SU-DHL-6 (cell line): ENCODE results near the gene SH3RF3.

Source experiments
- H2AFZ ChIP-seq: fragments of 200-600 bp; sonication (generic); 2 replicates; pipeline ENCODE4 v1.6.1; 2014; ENCODE audit warnings: low read depth, mild to moderate bottlenecking, moderate library complexity, mixed read lengths, antibody characterized with exemption, low read length; ENCODE audit not compliant: severe bottlenecking
- H3F3A ChIP-seq: fragments of 200-600 bp; shearing (Covaris generic); 2 replicates; pipeline ENCODE4 v1.6.0; 2016; ENCODE audit warnings: antibody characterized with exemption, mild to moderate bottlenecking; ENCODE audit not compliant: insufficient read depth
- H3K27ac ChIP-seq: fragments of 200-600 bp; sonication (generic); 2 replicates; pipeline ENCODE4 v1.5.1; 2016; ENCODE audit warnings: low read depth, mild to moderate bottlenecking, low read length, moderate library complexity, mixed read lengths
- H3K27me3 ChIP-seq: fragments of 200-600 bp; sonication (generic), shearing (Covaris generic); 2 replicates; pipeline ENCODE4 v1.6.0; 2014; ENCODE audit warnings: mild to moderate bottlenecking, low read length
- H3K36me3 ChIP-seq: fragments of 200-600 bp; sonication (generic); 2 replicates; pipeline ENCODE4 v1.6.1; 2014; ENCODE audit warnings: mild to moderate bottlenecking, low read length, mixed read lengths
- H3K4me2 ChIP-seq: fragments of 300-600, 200-600 bp; shearing (Covaris generic), sonication (generic); 2 replicates; pipeline ENCODE4 v1.6.0; 2014; ENCODE audit warnings: low read length, low read depth, mild to moderate bottlenecking; ENCODE audit not compliant: poor library complexity, severe bottlenecking
- H3K4me3 ChIP-seq: fragments of 200-600 bp; sonication (generic); 2 replicates; pipeline ENCODE4 v1.5.1; 2014; ENCODE audit warnings: antibody characterized with exemption, low read length, mild to moderate bottlenecking, mixed read lengths; ENCODE audit not compliant: insufficient read depth, poor library complexity, severe bottlenecking
- H3K79me2 ChIP-seq: fragments of 200-600 bp; sonication (generic); 2 replicates; pipeline ENCODE4 v1.6.1; 2014; ENCODE audit warnings: mild to moderate bottlenecking, low read length, moderate library complexity; ENCODE audit not compliant: insufficient read depth
- H3K9ac ChIP-seq: fragments of 200-600 bp; sonication (generic); 2 replicates; pipeline ENCODE4 v1.7.0; 2014; ENCODE audit warnings: mild to moderate bottlenecking, low read length
- H3K9me2 ChIP-seq: fragments of 200-600 bp; sonication (generic); replicated peaks from 2 replicates; pipeline ENCODE4 v1.6.1; 2014; ENCODE audit warnings: low read length; ENCODE audit not compliant: insufficient read depth
- H3K9me3 ChIP-seq: fragments of 200-600 bp; sonication (generic); 2 replicates; pipeline ENCODE4 v1.6.1; 2014; ENCODE audit warnings: low read length, mixed read lengths; ENCODE audit not compliant: insufficient read depth
- H4K20me1 ChIP-seq: fragments of 200-600 bp; sonication (generic); 2 replicates; pipeline ENCODE4 v1.6.1; 2014; ENCODE audit warnings: low read depth, mild to moderate bottlenecking, antibody characterized with exemption, low read length, moderate library complexity, mixed read lengths
- EZH2phosphoT487 ChIP-seq: fragments of 200-600 bp; sonication (generic), shearing (Covaris generic); conservative IDR thresholded peaks from 2 replicates; pipeline ENCODE4 v1.6.1; 2018; ENCODE audit warnings: mild to moderate bottlenecking, antibody characterized with exemption, low read length, moderate library complexity, mixed read lengths
- TF ChIP-seq, protein P1 (sequence below): fragments of 200-600 bp; sonication (generic); IDR thresholded peaks from one replicate; pipeline ENCODE4 v1.5.1; 2017; ENCODE audit warnings: antibody characterized with exemption, mild to moderate bottlenecking, low read length, moderate library complexity; ENCODE audit not compliant: insufficient read depth, poor library complexity, severe bottlenecking

Gene SH3RF3

DNA sequence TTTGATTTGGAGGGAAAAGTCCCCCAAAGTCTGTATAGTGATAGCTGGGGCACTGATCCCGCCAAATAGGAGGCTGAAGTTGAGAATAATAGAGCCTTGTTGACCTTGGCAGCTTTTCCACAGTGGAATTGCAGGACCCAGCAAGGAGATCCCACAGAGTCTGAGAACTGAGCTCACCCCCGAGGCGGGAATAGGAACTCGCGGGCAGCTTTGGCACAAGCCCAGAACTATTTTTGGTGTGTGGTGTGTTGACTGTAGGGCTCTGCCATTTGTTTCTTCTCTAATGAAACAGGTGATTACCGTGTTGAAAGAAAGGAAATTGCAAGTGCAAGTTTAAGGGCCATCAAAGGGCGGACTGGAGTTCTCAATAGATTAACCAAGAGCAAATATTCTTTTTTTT is 34.0 kb downstream of the SH3RF3 start:
- Histone ChIP-seq H4K20me1 (no peaks in the 10 kb centered on the region), H3K27ac (no peak overlapping the region), H3K9ac (no peak overlapping the region), H3K36me3 (no peaks in the 10 kb centered on the region), H3K4me3 (no peak overlapping the region), H3K4me2 (no peak overlapping the region), H3K79me2 (no peaks in the 10 kb centered on the region), H3F3A (no peaks in the 10 kb centered on the region), H3K9me2 (no peaks in the 10 kb centered on the region), H3K9me3 (no peaks in the 10 kb centered on the region), H3K27me3 (no peaks in the 10 kb centered on the region), H2AFZ (no peak overlapping the region)
- TF ChIP-seq, protein P1, sequence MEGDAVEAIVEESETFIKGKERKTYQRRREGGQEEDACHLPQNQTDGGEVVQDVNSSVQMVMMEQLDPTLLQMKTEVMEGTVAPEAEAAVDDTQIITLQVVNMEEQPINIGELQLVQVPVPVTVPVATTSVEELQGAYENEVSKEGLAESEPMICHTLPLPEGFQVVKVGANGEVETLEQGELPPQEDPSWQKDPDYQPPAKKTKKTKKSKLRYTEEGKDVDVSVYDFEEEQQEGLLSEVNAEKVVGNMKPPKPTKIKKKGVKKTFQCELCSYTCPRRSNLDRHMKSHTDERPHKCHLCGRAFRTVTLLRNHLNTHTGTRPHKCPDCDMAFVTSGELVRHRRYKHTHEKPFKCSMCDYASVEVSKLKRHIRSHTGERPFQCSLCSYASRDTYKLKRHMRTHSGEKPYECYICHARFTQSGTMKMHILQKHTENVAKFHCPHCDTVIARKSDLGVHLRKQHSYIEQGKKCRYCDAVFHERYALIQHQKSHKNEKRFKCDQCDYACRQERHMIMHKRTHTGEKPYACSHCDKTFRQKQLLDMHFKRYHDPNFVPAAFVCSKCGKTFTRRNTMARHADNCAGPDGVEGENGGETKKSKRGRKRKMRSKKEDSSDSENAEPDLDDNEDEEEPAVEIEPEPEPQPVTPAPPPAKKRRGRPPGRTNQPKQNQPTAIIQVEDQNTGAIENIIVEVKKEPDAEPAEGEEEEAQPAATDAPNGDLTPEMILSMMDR, result no peak
- TF ChIP-seq EZH2phosphoT487, result no peak

DNA sequence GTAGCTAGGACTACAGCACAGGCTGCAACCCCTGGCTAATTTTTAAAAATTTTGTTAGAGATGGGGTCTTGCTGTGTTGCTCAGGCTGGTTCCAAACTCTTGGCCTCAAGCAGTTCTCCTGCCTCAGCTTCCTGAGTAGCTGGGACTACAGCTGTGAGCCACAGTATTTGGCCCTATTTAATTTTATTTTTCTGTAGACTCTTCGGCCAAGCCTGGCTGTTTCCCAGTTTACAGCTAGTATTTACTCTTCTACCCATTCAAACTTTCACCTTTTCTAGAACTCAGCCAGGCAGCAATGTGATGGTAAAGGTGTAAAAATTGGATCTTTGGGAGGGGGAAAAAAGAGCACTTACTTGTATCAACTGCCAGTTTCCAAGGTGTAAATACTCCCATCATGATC is 35.3 kb downstream of the SH3RF3 start:
- H3K27ac ChIP-seq, result no peak overlapping the region
- H3K9me2 ChIP-seq, result no peaks in the 10 kb centered on the region
- H2AFZ ChIP-seq, result no peak overlapping the region
- no peak overlapping the region for H3K4me3 ChIP-seq
- H3K9me3 ChIP-seq, result no peaks in the 10 kb centered on the region
- no peaks in the 10 kb centered on the region for H3K27me3 ChIP-seq
- no peaks in the 10 kb centered on the region for H4K20me1 ChIP-seq
- H3F3A ChIP-seq, result no peaks in the 10 kb centered on the region
- no peak overlapping the region for H3K9ac ChIP-seq
- H3K4me2 ChIP-seq, result no peak overlapping the region
- no peaks in the 10 kb centered on the region for H3K79me2 ChIP-seq
- no peaks in the 10 kb centered on the region for H3K36me3 ChIP-seq
- no peak for TF ChIP-seq EZH2phosphoT487

DNA sequence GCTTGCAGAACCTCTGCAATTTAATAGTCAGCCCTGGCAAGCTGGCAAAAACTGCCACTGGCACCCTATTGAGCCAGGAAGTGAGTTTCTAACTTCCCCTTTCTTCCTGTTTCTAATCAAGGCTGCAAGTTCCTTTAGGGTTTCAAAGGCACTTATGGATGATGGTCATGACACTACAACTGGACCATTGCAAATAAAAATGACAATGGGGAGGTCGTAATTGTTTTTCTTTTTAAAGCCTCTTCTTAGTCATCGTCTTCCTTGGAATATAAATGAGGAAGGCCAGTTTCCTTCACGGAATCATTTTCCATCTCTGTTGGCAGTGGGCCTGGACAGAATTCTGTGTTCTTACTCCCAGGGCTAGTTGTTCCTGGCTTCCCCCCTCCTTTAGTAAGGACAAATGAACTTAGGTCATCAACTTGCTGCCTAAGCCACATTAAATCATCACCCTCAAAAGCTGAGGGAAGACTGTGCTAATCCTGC is 35.8 kb downstream of the SH3RF3 start:
- no peaks in the 10 kb centered on the region for H3K9me2 ChIP-seq
- H3K79me2 ChIP-seq, result no peaks in the 10 kb centered on the region
- H3K4me2 ChIP-seq, result no peak overlapping the region
- H3K27me3 ChIP-seq, result no peaks in the 10 kb centered on the region
- no peak overlapping the region for H3K4me3 ChIP-seq
- H3K9ac ChIP-seq, result no peak overlapping the region
- no peaks in the 10 kb centered on the region for H3K36me3 ChIP-seq
- H3K27ac ChIP-seq, result no peak overlapping the region
- no peaks in the 10 kb centered on the region for H4K20me1 ChIP-seq
- no peak overlapping the region for H2AFZ ChIP-seq
- TF ChIP-seq, protein P1, result no peak
- TF ChIP-seq EZH2phosphoT487, result no peak
- no peaks in the 10 kb centered on the region for H3F3A ChIP-seq
- H3K9me3 ChIP-seq, result no peaks in the 10 kb centered on the region

DNA sequence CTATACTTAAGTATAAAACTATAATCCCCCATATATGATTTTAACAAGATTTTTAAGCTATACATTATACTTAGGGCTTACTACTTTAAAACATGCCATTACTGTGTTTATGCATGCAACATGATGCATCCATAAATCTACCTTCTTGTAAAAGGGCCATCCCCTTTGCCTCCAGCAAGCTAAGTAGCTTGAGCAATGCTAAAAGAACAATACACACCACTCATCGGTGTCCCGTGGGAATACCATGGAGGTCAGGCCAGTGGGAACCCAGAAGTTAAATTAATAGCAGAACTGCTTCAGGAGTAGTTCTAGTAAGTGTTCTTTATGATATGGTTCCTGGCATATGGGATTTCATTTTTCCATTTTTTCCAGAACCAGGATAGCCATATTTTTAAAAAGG is 37.8 kb downstream of the SH3RF3 start:
- Histone ChIP-seq H3K9me3 (no peaks in the 10 kb centered on the region), H3F3A (no peaks in the 10 kb centered on the region), H3K9ac (no peak overlapping the region), H2AFZ (no peak overlapping the region), H4K20me1 (no peaks in the 10 kb centered on the region), H3K4me3 (no peak overlapping the region), H3K4me2 (no peak overlapping the region), H3K79me2 (no peaks in the 10 kb centered on the region), H3K27me3 (no peaks in the 10 kb centered on the region), H3K36me3 (no peaks in the 10 kb centered on the region), H3K9me2 (no peaks in the 10 kb centered on the region), H3K27ac (no peak overlapping the region)
- no peak for TF ChIP-seq EZH2phosphoT487
- TF ChIP-seq, protein P1, result no peak
